ENCODE data around the gene ABI3BP. TPM values are rescaled to one million over a fixed set of nuclear protein-coding genes. Genes with fewer than 3 reads are reported as not detected.

ABI3BP gene
- total RNA-seq, 4 donors from 2014 or later, result 51.2 to 172 (median 116) TPM

GRCh38 chr3:100913870-100914648 lies 79.2 kb downstream of the ABI3BP start:
- no peak for TF ChIP-seq CTCF (IDR thresholded peaks at IDR 0.05; ENCODE audit: low read depth)

DNA sequence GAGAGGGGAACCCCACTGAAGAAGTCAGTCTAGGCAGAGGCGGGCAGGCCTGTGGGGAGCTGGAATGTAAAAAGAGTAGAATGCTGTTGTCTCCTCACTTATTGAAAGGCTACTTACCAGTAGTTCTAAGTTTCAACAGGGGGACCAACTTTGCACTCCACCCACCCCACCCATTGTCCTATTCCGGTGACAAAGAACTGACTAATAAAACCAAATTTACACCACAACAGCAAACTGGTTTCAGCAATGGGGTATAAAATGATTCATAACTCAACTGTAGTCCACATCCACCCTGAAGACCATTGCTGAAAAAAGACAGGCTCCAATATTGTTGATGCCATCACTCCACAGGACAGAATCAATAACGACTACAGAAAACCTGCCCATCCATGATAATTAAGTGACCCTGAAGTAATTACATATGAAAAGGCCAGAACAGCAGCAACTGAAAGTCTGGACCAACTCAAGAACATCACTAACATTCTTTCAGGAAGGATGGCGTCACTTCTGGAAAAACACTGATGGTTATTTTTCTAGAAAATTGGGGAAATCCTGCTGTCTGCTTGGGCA lies 80.2 kb downstream of the ABI3BP start:
- TF ChIP-seq CTCF (IDR thresholded peaks at IDR 0.05; ENCODE audit: low read depth), result no peak

DNA sequence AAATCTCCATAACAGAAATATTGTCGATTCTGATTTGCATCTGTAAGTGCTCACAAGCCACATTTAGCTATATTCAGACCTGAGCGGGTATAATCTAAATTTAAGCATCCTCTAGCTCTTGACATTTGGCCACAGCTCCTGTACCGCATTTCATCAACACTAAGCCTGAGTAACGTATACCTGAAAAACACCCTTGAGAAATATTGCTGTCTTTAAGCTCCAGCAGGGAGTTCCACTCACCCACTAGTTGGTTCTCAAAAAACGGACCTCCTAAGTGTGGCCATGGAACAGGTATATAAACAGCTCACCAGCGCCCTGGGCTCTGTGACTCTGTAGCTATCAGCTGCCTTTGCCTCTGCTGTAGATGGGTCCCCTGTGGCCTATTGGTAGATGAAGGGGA lies 80.7 kb downstream of the ABI3BP start:
- TF ChIP-seq CTCF (IDR thresholded peaks at IDR 0.05; ENCODE audit: low read depth), result no peak

DNA sequence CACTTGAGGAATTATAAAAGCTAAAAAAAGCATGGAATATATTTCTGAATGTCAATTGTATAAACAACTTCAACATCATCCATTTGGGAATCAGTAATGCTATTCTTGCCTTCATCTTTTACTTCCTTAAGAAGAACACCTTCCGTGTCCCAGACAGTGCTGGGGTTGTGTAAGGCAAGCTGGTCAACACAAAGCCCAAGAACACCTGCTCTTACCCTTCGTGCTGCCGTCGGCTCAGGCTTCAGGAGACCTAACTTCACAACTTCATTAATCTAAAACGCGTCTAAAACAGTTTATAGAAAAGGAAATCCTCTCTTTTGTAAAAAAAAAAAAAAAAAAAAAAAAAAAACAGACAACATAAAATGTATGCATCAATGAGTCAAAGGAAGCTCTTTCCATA lies 81.3 kb downstream of the ABI3BP start:
- TF ChIP-seq CTCF (IDR thresholded peaks at IDR 0.05; ENCODE audit: low read depth), result no peak

DNA sequence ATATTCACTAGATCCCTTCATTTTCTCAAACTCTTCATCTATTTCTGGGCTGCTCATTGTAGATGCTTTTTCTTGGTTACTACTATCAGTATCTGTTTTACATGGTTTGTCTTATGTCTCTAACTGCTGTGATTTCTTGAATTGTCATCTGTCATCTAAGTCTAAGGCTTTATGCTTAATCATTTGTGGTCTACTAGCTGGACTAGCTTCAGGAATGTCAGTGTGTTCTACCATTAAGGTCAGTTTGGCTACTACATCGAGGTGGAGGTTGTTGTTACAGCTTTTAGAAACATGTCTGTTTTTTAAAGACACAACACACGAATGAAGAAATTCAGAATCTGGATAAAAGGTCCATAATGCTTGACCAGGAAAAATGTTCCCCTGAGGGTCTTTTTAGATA lies 82.2 kb downstream of the ABI3BP start:
- no peak for TF ChIP-seq CTCF (IDR thresholded peaks at IDR 0.05; ENCODE audit: low read depth)

DNA sequence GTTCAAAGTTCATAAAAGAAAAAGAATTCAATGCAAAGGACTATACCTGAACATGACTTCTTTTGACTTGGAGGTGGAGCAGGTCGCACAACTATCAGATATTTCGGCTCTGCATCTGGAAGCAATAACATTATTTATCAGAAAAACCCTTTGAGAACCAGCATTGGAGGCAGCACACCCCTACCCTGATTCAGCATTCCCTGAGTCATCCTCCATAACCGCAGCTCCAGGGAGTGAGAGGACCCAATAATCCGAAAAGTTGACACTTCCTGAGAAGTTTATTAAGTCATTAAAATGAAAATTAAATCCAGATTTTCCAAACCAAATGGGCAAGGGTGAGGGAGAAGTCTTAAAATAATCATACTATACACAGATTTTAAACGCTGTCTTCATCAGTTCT lies 90.6 kb downstream of the ABI3BP start:
- TF ChIP-seq CTCF (IDR thresholded peaks at IDR 0.05; ENCODE audit: low read depth), result no peak

DNA sequence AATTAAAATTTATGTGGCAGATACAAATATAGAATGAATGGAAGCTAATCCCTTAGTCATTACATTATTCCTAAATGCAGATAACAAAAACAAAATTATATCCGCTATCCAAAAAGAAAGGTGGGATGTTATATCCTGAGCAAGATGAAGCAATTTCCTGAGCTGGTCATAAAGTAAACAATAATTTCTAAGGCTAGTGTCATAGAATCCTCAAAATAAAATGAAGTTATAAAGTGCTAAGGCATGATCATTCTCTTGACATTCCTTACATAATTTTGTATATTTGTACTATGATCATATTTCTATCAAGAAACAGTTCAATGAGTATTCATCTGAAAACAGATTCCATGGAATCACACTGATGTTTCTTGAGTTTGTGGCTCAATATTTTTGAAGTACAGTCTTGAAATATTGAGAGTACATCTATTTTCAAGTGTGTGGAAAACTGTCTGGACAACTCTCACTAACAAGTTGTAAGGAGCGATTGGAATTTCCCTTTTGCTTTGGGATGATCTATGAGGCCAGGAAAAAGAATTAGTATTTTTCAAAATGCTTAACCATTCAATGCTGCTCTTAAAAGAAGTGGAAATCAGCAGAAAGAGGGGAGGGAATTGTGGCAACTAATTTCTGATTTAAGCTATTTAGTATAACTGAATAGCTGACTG lies 92.4 kb downstream of the ABI3BP start:
- TF ChIP-seq CTCF (IDR thresholded peaks at IDR 0.05; ENCODE audit: low read depth), result no peak

All from subcutaneous adipose tissue (tissue), 4 donors.